Activated CD4-positive, alpha-beta T cell treated with anti-CD3 and anti-CD28 coated beads for 24 hours (primary cell): ENCODE results near the gene CFAP119.
"Not testable (repeated sequence)": the region's sequence is repeated elsewhere in the genome, so short reads cannot be mapped to it uniquely, and the experiment has no call there.

ENCODE experiments used
- DNase-seq, 2 donors: peaks; one replicate each; pipeline ENCODE4 v3.0.0-alpha.2; 2020; ENCODE audit warnings: low read depth in 2 of 2

Gene CFAP119

DNA sequence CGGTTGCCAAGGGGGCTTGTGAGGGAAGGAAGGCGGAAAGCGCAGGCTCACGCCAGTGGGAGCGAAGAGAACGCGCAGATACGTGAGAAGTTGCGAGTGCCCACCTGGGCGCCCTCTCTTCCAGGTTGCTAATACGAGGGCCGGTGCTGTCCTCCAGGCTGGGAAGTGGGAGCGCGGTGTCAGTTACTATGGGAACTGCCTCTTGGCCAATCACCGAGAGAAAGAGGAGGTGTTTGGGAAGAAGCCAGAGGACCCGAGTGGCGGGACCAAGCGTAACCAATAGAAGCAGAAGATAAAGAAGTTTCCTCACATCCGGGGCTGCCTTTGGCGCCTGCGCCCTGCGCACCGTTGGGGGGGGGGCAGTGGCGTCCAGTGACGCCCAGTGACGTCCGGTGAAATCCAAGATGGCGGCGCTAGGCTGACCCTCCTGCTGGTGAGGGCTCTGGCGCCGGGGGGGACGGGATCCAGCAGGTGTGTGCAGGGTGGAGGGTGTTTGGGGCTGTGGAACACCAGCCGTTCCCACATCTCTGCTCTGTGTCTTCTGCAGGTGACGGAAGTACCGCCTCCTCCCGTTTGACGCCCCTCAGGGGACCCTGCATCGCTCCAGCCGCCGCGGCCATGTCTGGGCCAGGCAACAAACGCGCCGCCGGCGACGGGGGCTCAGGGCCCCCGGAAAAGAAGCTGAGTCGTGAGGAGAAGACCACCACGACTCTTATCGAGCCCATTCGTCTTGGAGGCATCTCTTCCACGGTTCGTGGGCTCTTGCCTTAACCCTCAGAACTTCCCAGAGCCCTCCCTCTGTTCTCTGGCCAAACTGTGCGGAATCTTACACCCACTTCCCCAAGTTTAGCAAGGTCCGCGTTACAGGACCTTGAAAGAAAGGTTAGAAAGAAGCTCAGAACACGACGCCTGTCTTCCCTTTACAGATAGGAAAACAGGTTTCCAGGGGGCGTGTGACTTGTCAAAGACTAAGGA lies at the start of gene CFAP119, which contains the start of gene RNF40:
Gene CFAP119 (minus strand): TSS at position 135 of the 975 bp plus-strand sequence. CDS start 314 bp downstream, outside the sequence.
Gene RNF40 (plus strand): TSS at position 395 of the 975 bp plus-strand sequence. CDS start 224 bp downstream, at position 619.
- DNase-seq, result peak; percentile 86

GRCh38 chr16:30809675-30810074 lies 47.8 kb upstream of the CFAP119 start:
- not testable (repeated sequence) for DNase-seq

DNA sequence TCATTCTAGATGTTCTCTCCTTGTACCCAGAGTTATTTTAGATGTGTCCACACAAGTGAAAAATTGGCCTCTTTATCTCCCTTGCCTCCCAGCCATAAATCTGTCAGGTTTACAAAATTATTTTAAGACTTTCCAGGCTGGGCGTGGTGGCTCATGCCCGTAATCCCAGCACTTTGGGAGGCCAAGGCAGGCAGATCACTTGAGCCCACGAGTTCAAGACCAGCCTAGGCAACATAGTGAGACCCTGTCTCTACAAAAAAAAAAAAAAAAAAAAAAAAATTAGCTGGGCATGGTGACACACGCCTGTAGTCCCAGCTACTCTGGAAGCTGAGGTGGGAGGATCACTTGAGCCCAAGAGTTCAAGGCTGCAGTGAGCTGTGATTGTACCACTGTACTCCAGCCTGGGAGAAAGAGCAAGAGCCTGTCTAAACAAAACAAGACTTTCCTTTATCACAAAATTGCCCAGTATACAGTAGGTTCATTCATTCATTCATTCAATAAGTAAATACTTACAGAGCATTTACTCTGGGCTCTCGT lies 47.1 kb upstream of the CFAP119 start:
- DNase-seq, result not testable (repeated sequence)

DNA sequence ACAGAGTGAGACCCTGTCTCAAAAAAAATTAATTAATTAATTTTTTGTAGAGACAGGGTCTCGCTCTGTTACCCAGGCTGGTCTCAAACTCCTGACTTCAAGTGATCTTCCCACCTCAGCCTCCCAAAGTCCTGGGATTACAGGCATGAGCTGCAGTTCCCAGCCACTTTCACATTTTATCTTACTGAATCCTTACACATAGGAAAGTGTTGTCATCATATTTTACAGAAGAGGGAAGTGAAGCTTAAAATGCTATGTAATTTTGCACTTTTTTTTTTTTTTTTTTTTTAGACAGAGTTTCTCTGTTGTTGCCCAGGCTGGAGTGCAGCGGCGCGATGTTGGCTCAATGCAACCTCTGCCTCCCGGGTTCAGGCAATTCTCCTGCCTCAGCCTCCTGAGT lies 46.3 kb upstream of the CFAP119 start:
- DNase-seq, result no peak

DNA sequence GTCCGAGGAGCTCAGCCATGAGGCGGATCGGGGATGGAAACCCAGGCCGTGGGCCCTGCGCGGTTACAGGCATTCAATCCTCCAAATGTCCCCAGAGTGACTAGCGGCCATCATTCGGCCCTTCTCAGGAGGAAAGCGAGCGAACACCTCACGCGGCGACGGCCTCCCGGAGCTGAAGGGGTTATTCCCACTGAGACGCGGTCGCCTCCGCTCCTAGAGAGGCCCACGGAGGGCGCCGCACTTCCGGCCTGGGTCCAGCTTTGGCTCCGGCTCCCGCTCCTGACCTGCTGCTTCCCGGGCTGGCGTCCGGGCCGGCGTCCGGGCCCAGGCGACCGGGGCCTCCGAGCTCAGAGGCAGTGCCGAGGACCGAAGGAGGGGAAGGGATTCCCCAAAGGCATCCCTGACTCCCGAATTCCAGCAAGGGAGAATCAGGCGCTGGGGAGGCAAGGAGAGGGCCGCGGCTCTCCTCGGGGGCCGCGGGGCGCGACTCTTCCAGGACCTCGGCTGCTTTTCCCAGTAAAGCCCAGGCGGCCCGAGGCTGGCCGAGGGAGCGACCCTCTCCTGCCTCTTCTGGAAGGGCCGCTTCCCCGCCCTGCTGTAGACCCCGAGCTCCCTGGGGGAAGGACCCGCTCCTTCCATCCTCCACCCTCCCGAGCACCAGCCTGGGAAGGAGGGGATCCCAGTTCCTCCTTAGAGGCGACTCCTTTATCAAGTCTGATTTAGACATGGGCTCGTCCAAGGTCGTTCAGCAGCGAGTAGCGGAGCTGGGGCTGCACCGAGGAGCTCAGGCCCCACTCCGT lies 43.7 kb upstream of the CFAP119 start:
- DNase-seq, result peak; percentile 40 to 48

DNA sequence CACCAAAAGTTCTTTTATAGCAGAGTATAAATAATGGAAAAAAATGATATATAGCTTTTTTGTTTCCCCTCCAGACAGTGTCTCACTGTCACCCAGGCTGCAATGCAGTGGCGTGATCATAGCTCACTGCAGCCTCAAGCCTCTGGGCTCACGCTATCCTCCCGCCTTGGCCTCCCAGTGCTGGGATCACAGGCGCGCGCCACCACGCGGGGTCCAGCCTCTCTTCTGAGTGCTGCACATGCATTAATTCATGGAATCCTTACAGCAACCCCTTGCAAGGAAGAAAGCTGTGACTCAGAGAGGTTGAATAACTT lies 43.2 kb upstream of the CFAP119 start:
- DNase-seq, result no peak

- DNase-seq, result no peak
Observed at GRCh38 chr16:30802936-30803335, 41.1 kb upstream of the CFAP119 start.

GRCh38 chr16:30797670-30798309 lies 35.9 kb upstream of the CFAP119 start:
- DNase-seq, result no peak

GRCh38 chr16:30794634-30795033 lies 32.8 kb upstream of the CFAP119 start:
- no peak for DNase-seq

DNA sequence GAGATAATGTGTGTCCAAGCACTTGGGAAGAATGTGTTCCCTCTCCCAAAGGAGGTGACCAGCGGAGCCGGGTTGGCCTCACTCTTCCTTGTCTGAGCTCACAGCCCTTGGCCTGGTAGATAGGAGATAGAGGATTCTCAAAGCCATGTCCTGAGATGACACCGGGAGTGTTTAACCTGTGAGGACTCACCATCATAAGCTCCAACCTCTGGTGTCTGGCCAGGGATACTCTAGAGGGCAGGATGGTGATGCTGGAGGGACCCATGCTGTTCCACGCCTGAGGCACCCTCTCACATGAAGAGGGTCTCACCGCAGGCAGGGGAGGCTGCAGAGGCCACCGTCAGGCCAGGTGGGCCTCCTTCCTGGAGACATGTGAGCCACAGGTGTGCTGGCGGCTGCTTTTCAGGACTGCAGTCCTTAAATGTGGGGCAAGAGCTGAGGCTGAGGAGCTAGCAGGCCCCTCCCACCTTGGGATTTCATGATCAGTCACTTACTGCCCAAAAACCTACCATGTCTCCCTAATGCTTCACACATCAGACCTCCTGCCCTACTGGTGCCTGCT lies 31.7 kb upstream of the CFAP119 start:
- no peak for DNase-seq

DNA sequence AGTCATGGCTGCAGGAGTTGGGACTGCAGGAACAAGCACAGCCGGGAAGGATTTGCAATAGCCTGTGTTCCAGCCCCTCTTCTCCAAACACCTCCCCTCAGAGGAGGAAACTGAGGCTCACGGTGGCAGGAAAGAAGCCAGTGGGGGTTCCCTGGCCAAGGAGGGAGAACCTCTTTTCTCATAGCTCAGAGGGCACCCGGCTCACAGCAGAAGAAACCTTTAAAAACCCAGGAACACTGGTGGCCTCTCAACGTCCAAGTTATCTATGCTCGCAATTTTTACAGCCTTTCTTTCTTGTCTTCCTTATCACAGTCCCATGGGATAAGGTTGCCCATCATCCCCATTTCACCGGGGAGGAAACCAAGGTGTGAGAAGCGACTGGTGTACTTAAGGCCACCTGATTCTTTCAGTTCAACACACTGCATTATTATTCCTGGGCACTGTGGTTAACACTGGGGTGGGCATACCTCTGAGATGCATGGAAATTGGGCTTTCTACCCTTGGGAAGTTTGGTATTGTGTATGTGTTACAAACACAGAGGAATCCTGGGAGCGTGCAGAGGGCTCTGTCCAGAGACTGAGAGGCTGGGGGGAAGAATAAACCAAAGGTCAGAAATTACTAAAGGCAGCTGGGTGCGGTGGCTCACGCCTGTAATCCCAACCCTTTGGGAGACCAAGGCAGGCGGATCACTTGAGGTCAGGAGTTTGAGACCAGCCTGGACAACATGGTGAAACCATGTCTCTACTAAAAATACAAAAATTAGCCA lies 25.9 kb upstream of the CFAP119 start:
- DNase-seq, result no peak

DNA sequence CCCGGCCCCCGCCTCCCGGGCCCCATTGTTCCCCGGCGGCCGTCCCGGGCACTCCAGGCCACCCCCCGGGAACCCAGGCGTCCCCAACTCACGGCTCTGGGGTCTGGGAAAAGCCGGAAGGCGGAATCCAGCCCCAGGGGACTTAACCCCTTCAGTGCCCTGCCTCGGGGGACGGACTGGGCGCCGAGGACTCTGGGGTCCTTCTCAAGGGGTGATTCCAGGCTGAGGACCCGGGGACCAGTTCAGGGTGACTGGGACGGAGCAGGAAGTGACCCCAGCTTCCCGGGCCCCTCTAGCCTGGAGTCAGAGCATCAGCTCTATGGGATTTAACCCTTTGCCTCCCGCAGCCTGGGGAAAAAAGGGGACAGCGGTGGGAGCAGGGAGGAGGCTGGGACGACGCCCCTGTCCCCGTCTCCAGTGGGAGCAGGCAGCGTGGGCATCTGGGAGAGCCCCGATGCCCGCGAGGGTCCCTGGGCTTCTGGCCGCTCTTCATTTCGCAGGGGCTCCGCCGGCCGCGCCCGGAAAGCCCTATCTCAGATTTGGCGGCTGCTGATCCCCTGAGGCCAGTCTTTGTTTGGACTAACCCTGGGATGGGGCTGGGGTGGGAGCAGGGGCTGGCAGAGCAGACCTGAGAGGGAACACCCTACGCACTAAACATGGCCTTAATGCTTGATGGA lies 25.2 kb upstream of the CFAP119 start, which contains the start of gene ZNF629:
Gene ZNF629 (minus strand): TSS at position 270 of the 677 bp plus-strand sequence. CDS start 2,723 bp downstream, outside the sequence.
- peak; percentile 25 to 26 for DNase-seq

- DNase-seq, result no peak
Observed at GRCh38 chr16:30786115-30786935, 24.5 kb upstream of the CFAP119 start.

GRCh38 chr16:30785126-30786106 lies 23.6 kb upstream of the CFAP119 start:
- no peak for DNase-seq

GRCh38 chr16:30784215-30784614 lies 22.4 kb upstream of the CFAP119 start:
- no peak for DNase-seq

- no peak for DNase-seq
Observed at GRCh38 chr16:30783280-30784109, 21.6 kb upstream of the CFAP119 start.
